OCI-LY3 (cell line): Measurements from ENCODE around the gene RARA.
"Not testable (repeated sequence)": the region's sequence is repeated elsewhere in the genome, so short reads cannot be mapped to it uniquely, and the experiment has no call there.

Source experiments
- EZH2phosphoT487 ChIP-seq: fragments of 200-600 bp; shearing (Covaris generic); IDR thresholded peaks from 2 replicates; pipeline ENCODE4 v1.6.1; 2018; ENCODE audit warnings: antibody characterized with exemption, mixed run types, low read depth
- TF ChIP-seq, protein P1 (sequence below): fragments of 200-600, 300-600 bp; sonication (generic); IDR thresholded peaks from 2 replicates; pipeline ENCODE4 v1.5.1; 2014; ENCODE audit warnings: antibody characterized with exemption, low read length, low read depth

DNA sequence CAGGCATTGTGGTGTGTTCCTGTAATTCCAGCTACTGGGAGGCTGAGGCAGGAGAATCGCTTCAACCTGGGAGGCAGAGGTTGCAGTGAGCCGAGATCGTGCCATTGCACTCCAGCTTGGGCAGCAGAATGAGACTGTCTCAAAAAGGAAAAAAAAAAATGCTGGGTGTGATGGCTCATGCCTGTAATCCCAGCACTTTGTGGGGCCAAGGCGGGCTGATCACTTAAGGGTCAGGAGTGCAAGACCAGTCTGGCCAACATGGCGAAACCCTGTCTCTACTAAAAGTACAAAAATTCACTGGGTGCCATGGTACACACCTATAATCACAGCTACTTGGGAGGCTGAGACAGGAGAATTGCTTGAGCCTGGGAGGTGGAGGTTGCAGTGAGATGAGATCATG, 4.1 kb upstream of the RARA start:
- TF ChIP-seq, protein P1, sequence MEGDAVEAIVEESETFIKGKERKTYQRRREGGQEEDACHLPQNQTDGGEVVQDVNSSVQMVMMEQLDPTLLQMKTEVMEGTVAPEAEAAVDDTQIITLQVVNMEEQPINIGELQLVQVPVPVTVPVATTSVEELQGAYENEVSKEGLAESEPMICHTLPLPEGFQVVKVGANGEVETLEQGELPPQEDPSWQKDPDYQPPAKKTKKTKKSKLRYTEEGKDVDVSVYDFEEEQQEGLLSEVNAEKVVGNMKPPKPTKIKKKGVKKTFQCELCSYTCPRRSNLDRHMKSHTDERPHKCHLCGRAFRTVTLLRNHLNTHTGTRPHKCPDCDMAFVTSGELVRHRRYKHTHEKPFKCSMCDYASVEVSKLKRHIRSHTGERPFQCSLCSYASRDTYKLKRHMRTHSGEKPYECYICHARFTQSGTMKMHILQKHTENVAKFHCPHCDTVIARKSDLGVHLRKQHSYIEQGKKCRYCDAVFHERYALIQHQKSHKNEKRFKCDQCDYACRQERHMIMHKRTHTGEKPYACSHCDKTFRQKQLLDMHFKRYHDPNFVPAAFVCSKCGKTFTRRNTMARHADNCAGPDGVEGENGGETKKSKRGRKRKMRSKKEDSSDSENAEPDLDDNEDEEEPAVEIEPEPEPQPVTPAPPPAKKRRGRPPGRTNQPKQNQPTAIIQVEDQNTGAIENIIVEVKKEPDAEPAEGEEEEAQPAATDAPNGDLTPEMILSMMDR, result not testable (repeated sequence)
- TF ChIP-seq EZH2phosphoT487, result not testable (repeated sequence)
